ENCODE results near the gene ATF6. TPM values are rescaled to one million over a fixed set of nuclear protein-coding genes. Genes with fewer than 3 reads are reported as not detected.

ATF6 gene
- total and polyA plus RNA-seq, 2 donors (not counting 1 experiment from before 2014, with no cell fraction given), result 25.3 to 27.4 TPM

DNA sequence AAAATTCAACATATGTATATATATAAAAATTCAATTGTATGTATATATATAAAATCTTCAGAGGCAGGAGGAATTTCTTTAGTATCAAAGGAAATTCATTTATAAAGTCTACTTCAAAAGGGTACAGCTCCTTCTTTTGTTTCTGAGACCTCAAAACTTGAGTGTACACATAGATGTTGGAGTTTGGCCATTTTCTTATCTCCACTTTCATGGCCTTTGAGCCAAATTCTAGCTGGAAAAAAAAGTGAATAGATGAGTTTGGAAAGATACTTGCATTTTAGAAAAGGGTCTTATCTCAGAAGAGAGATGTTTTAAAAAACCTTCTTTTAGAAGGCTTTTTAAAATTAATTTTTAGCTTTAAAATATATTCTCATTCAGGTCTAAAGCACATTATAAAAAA is 103.2 kb downstream of the ATF6 start:
- H3K9me3 ChIP-seq (ENCODE audit: control insufficient read depth, insufficient read depth, low read depth, low read length), result no peaks in the 10 kb centered on the region
- H3K79me2 ChIP-seq (ENCODE audit: control insufficient read depth, insufficient read depth, low read length), result no peaks in the 10 kb centered on the region
- H3K9ac ChIP-seq (ENCODE audit: insufficient read depth, low read length), result no peak overlapping the region
- H2AFZ ChIP-seq (ENCODE audit: low read length), result no peak overlapping the region
- H3K4me2 ChIP-seq (ENCODE audit: extremely low read depth, insufficient read depth, low read length), result no peak overlapping the region
- DNase-seq (ENCODE audit: low read depth in 2 of 2), result peak in 1 of 2 donors; percentile 27
- no peaks in the 10 kb centered on the region for H3K27me3 ChIP-seq (ENCODE audit: control insufficient read depth, insufficient read depth, low read length)
- no peaks in the 10 kb centered on the region for H3K4me1 ChIP-seq (ENCODE audit: control insufficient read depth, extremely low read depth, insufficient read depth, low read length)
- no peak overlapping the region for H3K4me3 ChIP-seq (replicated peaks in 1 of 4; ENCODE audit: control extremely low read depth in 1 of 4, insufficient read depth in 1 of 4, low read depth in 3 of 4, low read length in 4 of 4)
- TF ChIP-seq, protein P1, sequence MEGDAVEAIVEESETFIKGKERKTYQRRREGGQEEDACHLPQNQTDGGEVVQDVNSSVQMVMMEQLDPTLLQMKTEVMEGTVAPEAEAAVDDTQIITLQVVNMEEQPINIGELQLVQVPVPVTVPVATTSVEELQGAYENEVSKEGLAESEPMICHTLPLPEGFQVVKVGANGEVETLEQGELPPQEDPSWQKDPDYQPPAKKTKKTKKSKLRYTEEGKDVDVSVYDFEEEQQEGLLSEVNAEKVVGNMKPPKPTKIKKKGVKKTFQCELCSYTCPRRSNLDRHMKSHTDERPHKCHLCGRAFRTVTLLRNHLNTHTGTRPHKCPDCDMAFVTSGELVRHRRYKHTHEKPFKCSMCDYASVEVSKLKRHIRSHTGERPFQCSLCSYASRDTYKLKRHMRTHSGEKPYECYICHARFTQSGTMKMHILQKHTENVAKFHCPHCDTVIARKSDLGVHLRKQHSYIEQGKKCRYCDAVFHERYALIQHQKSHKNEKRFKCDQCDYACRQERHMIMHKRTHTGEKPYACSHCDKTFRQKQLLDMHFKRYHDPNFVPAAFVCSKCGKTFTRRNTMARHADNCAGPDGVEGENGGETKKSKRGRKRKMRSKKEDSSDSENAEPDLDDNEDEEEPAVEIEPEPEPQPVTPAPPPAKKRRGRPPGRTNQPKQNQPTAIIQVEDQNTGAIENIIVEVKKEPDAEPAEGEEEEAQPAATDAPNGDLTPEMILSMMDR (conservative IDR thresholded peaks at IDR 0.05 in 1 of 2, IDR thresholded peaks at IDR 0.05 in 1 of 2; ENCODE audit: low read depth in 1 of 2, low read length in 2 of 2), result no peak
- no peak for TF ChIP-seq EZH2 (IDR thresholded peaks at IDR 0.05; ENCODE audit: low read length, missing control alignments)
- H3K36me3 ChIP-seq (ENCODE audit: control insufficient read depth, insufficient read depth, low read length), result no peaks in the 10 kb centered on the region
- H3K27ac ChIP-seq (ENCODE audit: insufficient read depth, low read length), result no peak overlapping the region
- no peaks in the 10 kb centered on the region for H4K20me1 ChIP-seq (ENCODE audit: control insufficient read depth, extremely low read depth, insufficient read depth, low read length)

DNA sequence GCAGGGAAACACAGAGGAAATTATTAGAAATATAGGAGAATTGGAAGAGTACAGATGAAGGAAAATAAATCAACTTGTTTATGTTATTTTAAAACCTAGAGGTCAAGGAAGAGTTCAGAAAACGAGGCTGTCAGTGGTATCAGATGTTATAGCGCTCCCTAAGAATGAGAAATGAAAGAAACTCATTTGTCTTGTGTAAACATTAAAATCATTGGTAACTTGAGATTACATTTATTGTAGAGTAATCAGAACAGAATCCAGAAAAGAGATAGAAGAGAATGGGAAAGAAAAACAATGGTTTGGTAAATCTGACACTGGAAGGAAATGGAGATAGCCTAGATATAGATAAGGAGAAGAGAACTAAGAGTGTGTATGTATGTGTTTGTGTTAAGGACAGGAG is 106.4 kb downstream of the ATF6 start:
- Histone ChIP-seq H3K9me3 (ENCODE audit: control insufficient read depth, insufficient read depth, low read depth, low read length) (no peaks in the 10 kb centered on the region), H3K9ac (ENCODE audit: insufficient read depth, low read length) (no peak overlapping the region), H2AFZ (ENCODE audit: low read length) (no peak overlapping the region), H4K20me1 (ENCODE audit: control insufficient read depth, extremely low read depth, insufficient read depth, low read length) (no peaks in the 10 kb centered on the region), H3K27ac (ENCODE audit: insufficient read depth, low read length) (no peak overlapping the region), H3K4me1 (ENCODE audit: control insufficient read depth, extremely low read depth, insufficient read depth, low read length) (no peaks in the 10 kb centered on the region), H3K4me3 (replicated peaks in 1 of 4; ENCODE audit: control extremely low read depth in 1 of 4, insufficient read depth in 1 of 4, low read depth in 3 of 4, low read length in 4 of 4) (no peak overlapping the region), H3K79me2 (ENCODE audit: control insufficient read depth, insufficient read depth, low read length) (no peaks in the 10 kb centered on the region), H3K27me3 (ENCODE audit: control insufficient read depth, insufficient read depth, low read length) (no peaks in the 10 kb centered on the region), H3K36me3 (ENCODE audit: control insufficient read depth, insufficient read depth, low read length) (no peaks in the 10 kb centered on the region), H3K4me2 (ENCODE audit: extremely low read depth, insufficient read depth, low read length) (no peak overlapping the region)
- TF ChIP-seq, protein P1 (conservative IDR thresholded peaks at IDR 0.05 in 1 of 2, IDR thresholded peaks at IDR 0.05 in 1 of 2; ENCODE audit: low read depth in 1 of 2, low read length in 2 of 2), result no peak
- TF ChIP-seq EZH2 (IDR thresholded peaks at IDR 0.05; ENCODE audit: low read length, missing control alignments), result no peak
- DNase-seq (ENCODE audit: low read depth in 2 of 2), result peak in 1 of 2 donors; percentile 58

DNA sequence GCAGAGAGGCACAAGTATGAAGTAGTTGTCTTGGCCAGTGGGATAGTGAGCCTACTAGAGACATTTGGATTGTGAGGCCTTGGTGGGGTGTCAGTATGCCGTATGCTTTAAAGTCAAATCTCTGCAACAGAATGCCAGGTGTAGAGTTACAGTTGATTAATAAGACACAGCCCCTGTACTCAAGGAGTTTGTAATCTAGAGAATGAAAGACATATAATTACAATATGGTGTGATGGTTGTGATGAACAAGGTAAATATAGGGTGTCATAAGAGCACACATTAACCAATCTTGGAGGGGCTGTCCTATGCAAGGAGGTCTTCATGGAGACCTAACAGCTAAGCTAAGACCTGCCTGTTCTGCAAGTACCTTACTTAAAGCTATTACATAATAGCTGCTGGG is 113.1 kb downstream of the ATF6 start:
- Histone ChIP-seq H3K9me3 (ENCODE audit: control insufficient read depth, insufficient read depth, low read depth, low read length) (no peaks in the 10 kb centered on the region), H3K27ac (ENCODE audit: insufficient read depth, low read length) (no peak overlapping the region), H3K79me2 (ENCODE audit: control insufficient read depth, insufficient read depth, low read length) (no peaks in the 10 kb centered on the region), H3K4me2 (ENCODE audit: extremely low read depth, insufficient read depth, low read length) (no peak overlapping the region), H3K4me1 (ENCODE audit: control insufficient read depth, extremely low read depth, insufficient read depth, low read length) (peaks cover 7% of the 10 kb centered on the region), H3K36me3 (ENCODE audit: control insufficient read depth, insufficient read depth, low read length) (no peaks in the 10 kb centered on the region), H2AFZ (ENCODE audit: low read length) (no peak overlapping the region), H3K27me3 (ENCODE audit: control insufficient read depth, insufficient read depth, low read length) (no peaks in the 10 kb centered on the region), H4K20me1 (ENCODE audit: control insufficient read depth, extremely low read depth, insufficient read depth, low read length) (no peaks in the 10 kb centered on the region), H3K4me3 (replicated peaks in 1 of 4; ENCODE audit: control extremely low read depth in 1 of 4, insufficient read depth in 1 of 4, low read depth in 3 of 4, low read length in 4 of 4) (no peak overlapping the region), H3K9ac (ENCODE audit: insufficient read depth, low read length) (no peak overlapping the region)
- TF ChIP-seq, protein P1 (conservative IDR thresholded peaks at IDR 0.05 in 1 of 2, IDR thresholded peaks at IDR 0.05 in 1 of 2; ENCODE audit: low read depth in 1 of 2, low read length in 2 of 2), result no peak
- no peak for TF ChIP-seq EZH2 (IDR thresholded peaks at IDR 0.05; ENCODE audit: low read length, missing control alignments)
- DNase-seq (ENCODE audit: low read depth in 2 of 2), result no peak

All from fibroblast of lung (primary cell).